Middle frontal gyrus (tissue), 1 donor: Measurements from ENCODE around the gene PRMT7.

Experiments used
- DNase-seq: peaks from one replicate; pipeline ENCODE4 v3.0.0-alpha.2; 2015; ENCODE audit warnings: low spot score; ENCODE audit errors: extremely low spot score

The PRMT7 gene

DNA sequence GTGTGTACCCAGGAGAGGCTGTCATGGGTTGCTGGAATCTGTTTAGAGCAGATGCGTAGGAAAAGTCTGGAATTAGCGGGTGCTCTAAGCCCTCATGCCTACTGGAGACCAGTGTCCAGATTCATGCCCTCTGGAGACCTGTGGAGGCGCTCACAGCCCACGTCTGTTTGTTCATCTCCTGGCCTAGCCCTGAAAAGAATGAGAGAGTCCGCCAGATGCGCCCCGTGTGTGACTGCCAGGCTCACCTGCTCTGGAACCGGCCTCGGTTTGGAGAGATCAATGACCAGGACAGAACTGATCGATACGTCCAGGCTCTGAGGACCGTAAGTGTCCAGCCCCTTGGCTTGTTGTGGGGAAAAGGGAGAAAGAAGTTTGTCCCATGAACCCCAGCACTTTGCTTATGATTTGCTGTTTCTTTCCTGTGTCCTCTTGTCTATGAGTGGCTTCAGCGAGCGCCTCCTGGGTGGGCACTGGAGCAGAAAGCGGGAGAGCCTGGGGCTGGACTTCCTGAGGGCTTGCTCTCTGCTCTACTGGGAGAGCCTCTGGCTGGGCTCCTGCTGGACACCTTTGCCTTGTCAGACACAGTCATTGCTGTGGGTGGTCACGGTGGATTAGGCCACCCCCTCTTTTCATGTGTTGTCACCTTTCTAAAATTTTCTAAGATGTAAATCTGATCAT lies 35.3 kb downstream of the PRMT7 start:
- no peak for DNase-seq

DNA sequence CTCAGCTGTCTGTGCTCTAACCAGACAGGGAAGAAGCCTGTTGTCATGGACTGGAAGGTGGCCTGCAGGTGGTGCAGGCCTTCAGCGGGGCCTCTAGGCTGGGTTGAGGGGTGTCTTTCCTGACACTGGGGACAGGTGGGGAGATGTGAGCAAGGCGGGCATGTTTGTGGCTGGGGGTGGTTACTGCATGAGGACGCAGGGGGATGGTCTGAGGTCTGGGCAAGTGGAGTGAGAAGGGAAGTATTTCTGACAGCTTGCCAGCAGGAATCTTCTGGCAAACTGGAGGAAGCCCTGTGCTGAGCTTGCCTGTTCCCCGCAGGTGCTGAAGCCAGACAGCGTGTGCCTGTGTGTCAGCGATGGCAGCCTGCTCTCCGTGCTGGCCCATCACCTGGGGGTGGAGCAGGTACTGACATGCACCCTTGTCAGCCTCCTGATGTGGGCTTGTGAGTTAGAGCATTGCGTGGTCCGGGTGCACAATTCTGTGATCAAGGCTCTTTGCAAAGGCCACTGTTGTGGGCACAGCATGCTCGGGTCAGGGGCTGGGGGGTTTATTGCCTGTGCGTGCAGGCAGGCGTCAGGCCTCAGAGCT lies 36.2 kb downstream of the PRMT7 start:
- no peak for DNase-seq

DNA sequence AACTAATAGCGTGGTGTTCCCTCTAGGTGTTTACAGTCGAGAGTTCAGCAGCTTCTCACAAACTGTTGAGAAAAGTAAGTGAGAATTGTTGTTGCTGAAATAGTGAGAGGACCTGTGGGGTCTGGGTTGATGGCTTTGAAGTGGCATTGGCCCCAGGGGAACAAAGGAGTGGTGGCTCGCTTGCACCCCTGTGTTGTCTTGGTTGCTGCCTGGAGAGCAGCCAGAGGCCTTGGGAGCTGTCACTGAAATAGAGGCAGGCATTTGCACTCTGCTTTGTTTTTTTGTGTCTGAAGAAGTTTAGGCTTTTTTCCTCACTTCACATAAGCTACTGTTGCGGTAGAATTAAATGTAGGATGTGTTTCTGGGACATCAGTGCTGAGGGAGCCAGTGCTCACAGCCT lies 36.8 kb downstream of the PRMT7 start:
- no peak for DNase-seq

DNA sequence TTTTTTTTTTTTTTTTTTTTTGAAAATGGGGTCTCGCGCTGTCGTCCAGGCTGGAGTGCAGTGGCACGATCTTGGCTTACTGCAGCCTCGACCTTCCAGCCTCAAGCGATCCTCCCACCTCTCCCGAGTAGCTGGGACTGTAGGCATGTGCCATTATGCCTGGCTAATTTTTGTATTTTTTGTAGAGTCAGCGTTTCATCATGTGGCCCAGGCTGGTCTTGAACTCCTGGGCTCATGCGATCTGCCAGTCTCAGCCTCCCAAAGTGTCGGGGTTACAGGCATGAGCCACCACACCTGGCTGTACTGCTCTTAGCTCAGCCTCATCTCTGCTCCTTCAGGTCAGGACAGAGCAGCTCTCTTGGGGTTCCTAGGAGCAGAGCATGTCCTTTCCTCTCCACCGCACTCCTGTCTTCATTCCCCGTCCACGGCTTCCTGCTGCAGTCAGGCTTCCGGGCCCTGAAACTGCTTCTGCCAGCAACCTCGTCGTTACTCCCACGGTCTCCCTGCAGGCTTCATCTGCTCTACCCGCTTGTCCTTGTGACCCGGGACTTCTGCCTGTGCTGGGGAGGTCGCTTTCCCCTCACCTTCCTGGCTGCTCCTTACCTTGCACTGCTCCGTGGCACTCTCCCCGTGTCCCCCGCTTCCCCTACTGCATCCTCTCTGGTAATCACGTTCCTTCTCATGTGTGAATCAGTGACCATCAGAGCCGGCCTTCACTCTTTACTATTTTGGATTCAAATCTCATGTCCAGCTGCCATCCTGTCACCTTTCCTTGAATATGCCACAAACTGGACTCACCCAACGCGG lies 38.0 kb downstream of the PRMT7 start:
- DNase-seq = no peak

DNA sequence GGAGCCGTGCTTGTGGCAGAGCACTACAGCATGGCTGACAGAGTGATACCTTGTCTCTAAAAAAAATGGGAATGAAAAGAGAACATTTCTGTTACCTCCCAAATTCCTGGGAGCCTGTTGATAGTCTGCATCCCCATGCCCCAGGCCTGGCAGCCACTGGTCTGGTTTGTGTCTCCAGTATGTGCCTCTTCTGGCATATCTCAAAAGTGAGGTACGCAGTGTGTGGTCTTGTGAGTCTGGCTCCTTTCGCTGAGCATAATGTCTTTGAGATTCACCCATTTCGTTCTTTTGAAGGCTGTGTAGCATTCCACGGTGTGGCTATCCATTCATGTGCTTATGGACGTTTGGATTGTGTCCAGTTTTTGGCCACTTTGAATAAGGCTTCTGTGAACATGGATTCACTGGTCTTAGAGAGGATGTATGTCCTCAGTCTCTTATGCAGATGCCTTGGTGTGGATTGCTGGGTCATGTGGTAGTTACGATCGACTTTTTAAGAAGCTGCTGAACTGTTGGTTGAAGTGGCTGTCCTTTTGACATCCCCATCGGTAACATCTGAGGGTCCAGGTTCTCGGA lies 39.1 kb downstream of the PRMT7 start:
- no peak for DNase-seq

DNA sequence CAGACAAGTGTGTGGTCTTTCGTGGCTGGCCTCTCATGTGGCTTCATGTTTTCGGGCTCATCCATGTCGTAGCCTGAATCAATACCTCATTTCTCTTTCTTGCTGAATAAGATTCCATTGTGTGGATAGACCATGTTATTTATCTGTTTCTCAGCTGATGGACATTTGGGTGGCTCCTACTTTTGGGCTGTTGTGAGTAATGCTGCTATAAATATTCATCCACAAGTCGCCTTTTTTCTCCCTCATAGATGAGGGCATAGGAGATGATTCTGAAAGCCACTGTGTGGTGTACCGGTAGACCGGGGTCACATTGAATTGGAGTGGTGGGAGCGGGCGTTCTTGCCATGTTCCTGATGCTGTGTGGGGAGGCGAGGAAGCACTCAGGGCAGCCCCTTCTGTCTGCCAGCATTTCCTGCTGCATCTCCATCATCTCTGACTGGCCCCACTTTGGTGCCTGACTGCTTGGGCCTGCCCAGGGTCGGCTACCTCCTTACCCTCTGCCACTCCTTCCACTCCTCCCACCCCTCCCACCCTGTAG lies 40.1 kb downstream of the PRMT7 start:
- DNase-seq = no peak

DNA sequence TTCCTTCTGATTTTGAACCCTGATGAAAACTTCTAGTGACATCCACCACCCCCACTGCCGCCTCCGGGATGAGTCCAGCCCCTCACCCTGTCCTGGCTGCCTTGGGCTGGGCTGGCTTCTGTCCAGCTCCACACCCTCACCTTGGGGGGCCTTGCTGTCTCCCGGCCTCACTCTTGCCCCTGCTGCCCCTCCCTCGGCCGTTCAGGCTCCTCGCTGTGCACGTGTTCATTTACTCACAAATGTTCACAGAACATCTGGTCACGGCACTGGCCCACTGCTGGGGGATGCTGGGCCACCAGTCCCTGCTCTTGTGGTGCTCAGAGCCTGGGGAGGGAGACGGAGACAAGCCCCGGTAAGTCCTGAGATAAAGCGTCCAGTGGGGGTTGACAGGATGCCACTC lies 40.6 kb downstream of the PRMT7 start:
- DNase-seq = no peak

DNA sequence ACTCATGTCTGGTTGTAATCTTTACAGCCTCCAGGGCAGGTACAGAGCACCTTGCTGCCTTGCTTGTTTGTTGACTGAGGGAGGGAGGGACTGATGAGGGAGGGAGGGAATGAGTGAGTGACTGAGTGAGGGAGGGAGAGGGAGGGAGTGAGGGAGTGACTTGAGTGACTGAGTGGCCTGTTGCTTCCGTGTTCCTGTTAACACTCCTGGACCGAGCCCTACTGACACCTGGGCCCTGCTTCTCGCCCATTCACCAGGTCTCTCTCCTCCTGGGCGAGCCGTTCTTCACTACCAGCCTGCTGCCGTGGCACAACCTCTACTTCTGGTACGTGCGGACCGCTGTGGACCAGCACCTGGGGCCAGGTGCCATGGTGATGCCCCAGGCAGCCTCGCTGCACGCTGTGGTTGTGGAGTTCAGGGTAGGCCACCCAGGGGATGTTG lies 41.2 kb downstream of the PRMT7 start:
- no peak for DNase-seq

DNA sequence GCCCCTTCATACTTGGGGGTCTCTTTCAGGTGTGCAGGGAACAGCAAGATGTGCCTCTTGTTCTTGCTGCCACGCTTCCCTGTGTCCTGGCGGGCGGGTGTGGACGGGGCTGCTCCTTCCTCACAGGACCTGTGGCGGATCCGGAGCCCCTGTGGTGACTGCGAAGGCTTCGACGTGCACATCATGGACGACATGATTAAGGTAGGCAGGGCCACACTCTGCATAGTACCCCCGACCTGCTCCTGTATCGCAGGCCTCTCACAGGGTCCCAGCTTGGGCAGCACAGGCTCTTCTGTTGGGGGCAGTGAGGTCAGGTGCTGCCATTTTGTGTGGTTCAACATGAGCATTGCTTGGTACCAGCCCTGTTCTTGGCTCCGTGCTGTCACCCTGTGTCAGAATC lies 42.5 kb downstream of the PRMT7 start:
- DNase-seq = no peak

DNA sequence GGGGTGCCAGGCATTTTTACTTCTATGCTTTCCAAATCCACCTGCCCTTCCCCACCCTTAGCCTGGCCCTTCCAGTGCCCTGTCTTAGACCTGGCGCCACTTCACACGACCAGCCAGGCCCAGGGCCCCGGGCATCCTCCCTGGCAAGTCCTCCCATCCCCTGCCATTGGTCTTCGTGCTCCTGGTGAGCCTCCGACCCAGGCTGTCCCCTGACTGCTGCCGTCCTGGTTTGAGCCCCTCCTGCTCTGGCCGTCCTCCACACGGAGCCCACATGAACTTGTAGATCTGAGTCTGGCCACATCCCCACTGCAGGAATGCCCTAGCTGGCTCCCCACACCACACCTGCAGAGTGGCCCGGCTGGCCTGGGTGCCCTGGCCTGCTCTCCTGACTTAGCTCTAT lies 44.0 kb downstream of the PRMT7 start:
- no peak for DNase-seq

DNA sequence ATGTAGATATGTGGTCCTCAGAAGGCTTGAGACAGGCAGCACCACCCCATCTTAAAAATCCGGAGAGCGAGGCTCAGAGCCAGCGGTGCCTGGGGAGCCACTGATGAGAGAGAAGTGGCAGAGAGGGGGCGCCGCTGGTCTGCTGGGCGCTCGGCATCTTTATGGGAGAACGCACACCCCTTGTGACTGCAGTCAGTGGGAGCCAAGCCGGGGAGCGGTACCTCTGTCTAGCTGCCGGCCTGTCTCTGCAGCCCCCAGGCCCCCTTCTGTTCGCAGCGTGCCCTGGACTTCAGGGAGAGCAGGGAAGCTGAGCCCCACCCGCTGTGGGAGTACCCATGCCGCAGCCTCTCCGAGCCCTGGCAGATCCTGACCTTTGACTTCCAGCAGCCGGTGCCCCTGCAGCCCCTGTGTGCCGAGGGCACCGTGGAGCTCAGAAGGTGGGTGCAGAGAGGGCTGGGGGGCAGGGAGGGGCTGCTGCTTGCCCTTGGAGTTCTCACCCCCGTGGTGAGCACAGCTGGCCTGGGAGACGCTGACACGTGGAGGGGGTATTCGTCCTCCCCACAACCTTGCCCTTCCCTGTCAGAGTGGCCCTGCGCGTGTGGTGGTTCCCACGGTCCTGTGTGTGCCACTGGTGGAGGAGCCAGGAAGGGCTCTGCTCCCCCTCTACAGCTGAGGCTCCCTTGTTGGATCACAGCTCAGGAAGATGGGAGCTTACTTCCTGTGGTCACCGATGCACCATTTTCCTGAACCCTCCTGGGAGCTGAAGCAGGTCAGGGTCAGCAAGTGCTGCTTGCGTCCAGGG lies 44.8 kb downstream of the PRMT7 start:
- no peak for DNase-seq

DNA sequence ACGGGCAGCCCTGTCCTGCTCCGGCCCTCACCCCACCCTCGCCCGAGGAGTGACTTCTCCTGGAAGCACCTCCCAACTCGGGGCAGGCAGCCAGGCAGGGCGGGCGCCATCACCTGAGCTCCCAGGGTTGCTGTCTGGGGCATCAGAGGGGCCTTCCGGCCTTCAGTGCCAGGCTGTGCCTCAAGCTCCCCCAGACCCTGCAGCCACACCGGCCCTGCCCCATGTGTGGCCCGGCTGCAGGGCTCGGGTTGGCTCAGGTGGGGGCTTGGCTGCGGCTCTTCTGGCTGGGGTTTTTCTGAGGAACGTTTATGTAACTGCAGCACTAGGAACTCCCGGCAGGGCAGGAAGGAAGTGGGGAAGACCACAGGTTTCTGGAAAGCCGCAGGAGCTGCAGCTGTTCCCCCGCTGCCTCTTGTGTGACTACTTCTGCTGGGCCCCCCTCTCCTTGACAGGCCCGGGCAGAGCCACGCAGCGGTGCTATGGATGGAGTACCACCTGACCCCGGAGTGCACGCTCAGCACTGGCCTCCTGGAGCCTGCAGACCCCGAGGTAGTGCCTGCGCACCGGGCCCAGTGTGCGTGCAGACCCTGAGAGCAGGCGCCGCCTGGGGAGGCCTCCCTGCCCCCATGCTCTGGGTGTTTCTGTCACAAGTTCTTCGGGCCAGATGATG lies 45.6 kb downstream of the PRMT7 start:
- no peak for DNase-seq

DNA sequence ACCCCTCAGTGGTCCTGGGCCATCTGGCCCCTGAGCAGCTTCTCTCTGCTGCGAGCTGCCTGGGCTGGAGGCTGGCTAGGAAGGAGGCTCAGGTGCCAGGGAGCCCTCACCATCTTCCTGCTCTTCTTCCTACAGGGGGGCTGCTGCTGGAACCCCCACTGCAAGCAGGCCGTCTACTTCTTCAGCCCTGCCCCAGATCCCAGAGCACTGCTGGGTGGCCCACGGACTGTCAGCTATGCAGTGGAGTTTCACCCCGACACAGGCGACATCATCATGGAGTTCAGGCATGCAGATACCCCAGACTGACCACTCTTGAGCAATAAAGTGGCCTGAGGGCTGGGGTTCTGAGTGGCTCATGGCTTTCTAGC lies 46.1 kb downstream of the PRMT7 start:
- no peak for DNase-seq

DNA sequence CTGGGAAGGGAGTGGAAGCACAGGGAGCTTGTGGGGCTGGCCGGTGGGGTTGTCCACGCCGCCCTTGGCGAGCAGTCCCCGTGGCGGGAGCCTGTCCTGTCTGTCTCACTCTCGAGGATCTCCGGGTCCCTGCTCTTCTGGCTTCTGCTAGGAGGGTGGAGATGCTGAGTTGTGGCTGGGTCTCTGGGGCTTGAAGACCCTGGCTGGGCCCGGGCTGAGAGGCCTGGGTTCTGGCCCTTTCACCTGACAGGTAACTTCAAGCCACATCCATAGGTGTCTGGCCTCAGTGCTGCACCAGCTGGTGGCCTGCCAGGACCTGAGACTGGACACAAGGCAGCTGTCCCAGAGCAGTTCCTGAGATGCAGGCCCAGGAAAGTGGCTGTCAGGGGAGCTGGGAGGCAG lies 46.7 kb downstream of the PRMT7 start:
- DNase-seq = no peak

DNA sequence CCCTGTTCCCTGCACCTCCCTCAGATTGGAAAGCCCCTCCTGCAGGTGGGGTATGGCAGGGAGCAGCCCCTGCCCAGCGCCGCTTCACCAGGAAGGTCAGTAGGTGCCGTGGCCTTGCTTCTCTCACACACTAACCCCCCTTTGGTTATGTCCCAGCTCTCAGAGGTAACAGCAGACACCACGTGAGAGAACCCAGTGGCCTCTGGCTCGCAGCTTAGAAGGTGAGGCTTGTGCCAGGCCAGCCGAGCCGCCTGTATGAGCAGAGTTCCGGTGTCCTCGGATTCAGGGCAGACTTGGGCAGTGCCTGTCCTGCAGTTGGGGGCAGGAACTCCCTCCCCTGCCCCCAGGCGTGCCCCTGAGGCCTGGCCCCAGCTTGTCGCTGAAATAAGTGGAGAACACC lies 47.1 kb downstream of the PRMT7 start:
- no peak for DNase-seq

DNA sequence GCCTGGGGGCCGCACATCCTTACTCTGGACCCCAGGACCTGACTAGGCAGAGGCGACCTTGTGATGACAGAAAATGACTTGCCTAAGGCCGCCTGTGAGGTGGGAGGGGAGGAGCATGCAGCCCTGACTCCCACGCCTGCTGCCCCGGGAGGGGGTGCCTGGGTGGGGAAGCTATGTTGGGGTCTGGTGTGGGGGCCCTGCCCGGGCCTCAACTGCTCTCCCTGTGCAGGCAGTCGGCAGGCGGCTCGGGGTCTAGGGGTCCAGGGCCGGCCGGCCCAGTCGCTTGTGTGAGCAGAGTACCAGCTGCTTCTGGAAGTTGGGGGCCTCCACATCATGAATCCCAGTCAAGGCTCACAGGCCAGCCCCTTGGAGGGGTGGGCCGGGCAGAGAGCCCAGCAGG lies 48.1 kb downstream of the PRMT7 start:
- no peak for DNase-seq

DNA sequence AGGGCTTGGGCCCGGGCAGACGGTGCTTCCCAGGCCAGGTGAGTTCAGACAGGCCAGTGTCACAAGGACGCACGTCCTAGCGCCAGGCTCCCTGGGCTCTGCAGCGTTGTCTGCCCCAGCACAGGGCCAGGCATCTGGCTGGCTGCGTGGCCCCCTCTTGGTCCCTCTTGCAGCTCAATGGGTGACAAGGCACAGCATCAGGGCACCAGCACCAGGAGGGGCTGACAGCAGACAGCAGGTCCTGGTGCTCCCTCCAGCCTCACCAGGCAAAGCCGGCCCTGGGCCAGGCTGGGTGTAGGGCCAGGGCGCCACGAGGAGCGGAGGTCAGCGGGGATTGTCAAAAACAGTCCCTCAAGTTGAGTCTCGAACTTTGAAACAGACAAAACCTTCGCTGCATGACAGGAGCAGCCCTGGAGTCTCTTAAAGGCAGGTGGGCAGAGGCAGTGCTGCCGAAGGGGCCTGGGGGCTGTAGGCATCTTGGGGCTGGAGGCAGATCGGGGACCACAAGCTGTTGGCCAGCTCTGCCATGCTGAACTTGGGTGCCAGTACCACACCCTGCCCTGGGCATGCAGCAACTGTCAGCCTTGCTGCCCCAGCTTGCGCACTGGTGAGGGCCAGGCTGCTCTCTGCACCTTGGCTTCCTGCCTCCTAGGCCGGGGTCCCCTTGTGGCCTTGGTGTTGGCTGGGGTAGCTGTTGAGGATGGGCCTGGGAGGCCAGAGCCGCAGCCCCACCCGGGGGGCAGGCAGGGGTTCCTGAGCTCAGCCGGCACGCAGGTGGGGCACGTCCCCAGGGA lies 48.8 kb downstream of the PRMT7 start:
- no peak for DNase-seq

DNA sequence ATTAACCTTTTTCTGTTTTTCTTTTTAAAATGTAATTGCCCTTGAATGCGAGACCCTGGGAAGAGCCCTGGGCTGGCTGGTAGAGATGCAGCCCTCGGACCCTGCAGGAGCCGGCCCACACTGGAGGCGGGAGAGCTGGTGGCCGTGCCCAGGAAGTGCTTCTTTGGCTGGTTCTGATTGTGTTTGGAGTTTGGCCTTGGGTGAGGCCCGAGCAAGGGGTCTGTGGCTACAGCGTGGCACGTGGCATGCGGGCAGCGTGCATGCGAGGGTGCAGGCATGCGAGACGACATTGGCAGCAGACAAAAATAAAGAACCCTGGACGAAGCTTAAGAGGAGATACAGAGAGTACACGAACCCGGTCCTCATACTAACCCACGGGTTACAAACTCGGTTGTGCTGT lies 49.7 kb downstream of the PRMT7 start:
- DNase-seq = no peak

DNA sequence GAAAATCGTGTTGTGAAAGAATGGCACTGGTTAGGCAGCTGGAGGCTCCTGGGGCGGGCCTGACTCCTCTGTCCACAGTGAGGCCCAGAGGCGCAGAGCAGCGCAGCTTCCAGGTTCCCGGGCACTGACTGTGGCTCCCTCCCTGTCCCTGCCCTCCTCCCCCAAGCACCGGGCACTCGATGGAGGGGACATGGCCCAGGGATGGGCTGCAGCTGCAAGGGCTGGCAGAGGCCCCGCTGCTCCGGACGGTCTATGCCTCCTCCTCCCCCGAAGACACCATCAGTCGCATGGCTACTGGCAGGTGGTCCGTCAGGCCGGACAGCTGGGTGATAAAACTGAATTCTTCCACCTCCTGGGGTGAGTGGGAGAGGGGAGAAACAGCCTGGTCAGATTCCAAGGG lies 50.1 kb downstream of the PRMT7 start:
- no peak for DNase-seq

DNA sequence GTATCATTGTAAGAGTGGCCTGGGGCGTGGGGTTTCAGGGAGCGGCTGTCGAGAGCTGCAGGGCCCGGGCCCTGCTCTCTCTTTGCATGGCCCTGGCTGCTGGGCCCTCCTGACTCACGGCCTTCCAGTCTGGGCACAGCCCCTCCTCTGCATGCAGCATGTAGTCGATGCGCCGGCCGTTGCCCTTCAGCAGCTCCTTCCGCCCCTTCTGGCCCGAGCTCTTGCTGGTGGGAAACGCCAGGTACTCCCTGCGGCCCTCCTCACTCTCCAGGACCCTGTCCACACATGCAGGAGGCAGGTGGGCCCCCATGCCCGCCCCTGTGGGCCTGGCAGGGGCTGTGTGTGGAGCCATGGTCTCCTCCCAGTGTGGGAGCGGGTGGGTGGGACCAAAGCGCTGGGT lies 50.7 kb downstream of the PRMT7 start:
- no peak for DNase-seq
